ENCODE measurements around the gene ADAP1.

- TF ChIP-seq POLR2AphosphoS5 (IDR thresholded peaks at IDR 0.05; ENCODE audit: low read depth, low read length), result no peak
- no peak for TF ChIP-seq CTCF (IDR thresholded peaks at IDR 0.05)
- no peak for TF ChIP-seq TCF7L2 (IDR thresholded peaks at IDR 0.05; ENCODE audit: low read depth, low read length)
- no peak for TF ChIP-seq REST (IDR thresholded peaks at IDR 0.05; ENCODE audit: insufficient read depth in 1 of 2, low read depth in 2 of 2, low read length in 1 of 2)
Measured at GRCh38 chr7:897086-897485, 57.4 kb downstream of the ADAP1 start.
